GM19025 (cell line): ENCODE data around the gene ADO.
A peak's percentile ranks its signal among the peaks of the same experiment; 100 is the strongest.
"Not testable (repeated sequence)": the region's sequence is repeated elsewhere in the genome, so short reads cannot be mapped to it uniquely, and the experiment has no call there.

ENCODE experiments used
- ATAC-seq: cut with Tn5 transposase; IDR thresholded peaks from one replicate; pipeline ENCODE4 v1.9.1; 2021; ENCODE audit warnings: mild to moderate bottlenecking, low read depth, moderate library complexity; ENCODE audit not compliant: unreplicated experiment

ADO gene

GRCh38 chr10:62804356-62805230, at the start of gene ADO:
ADO (plus strand) TSS chr10:62804720; CDS start chr10:62805060, 340 bp downstream.
- peak; percentile 92 for ATAC-seq

GRCh38 chr10:62754963-62755362, 49.6 kb upstream of the ADO start:
- no peak for ATAC-seq

- no peak for ATAC-seq
Measured at GRCh38 chr10:62755662-62756653, 48.6 kb upstream of the ADO start.

GRCh38 chr10:62759599-62760175, 44.8 kb upstream of the ADO start:
- ATAC-seq, result no peak

- no peak for ATAC-seq
Measured at GRCh38 chr10:62760401-62760800, 44.1 kb upstream of the ADO start.

- ATAC-seq, result no peak
Measured at GRCh38 chr10:62761115-62761514, 43.4 kb upstream of the ADO start.

- no peak for ATAC-seq
Measured at GRCh38 chr10:62763155-62763554, 41.4 kb upstream of the ADO start.

GRCh38 chr10:62764011-62764410, 40.5 kb upstream of the ADO start:
- ATAC-seq, result no peak

- ATAC-seq, result no peak
Measured at GRCh38 chr10:62765726-62766125, 38.8 kb upstream of the ADO start.

GRCh38 chr10:62766386-62766785, 38.1 kb upstream of the ADO start:
- ATAC-seq, result no peak

GRCh38 chr10:62769574-62770242, 34.8 kb upstream of the ADO start:
- ATAC-seq, result peak; percentile 55

GRCh38 chr10:62772186-62772974, 32.1 kb upstream of the ADO start:
- ATAC-seq, result no peak

GRCh38 chr10:62778125-62778524, 26.4 kb upstream of the ADO start:
- no peak for ATAC-seq

- ATAC-seq, result peak; percentile 92
Measured at GRCh38 chr10:62779487-62780248, 24.9 kb upstream of the ADO start.

- ATAC-seq, result not testable (repeated sequence)
Measured at GRCh38 chr10:62784537-62784936, 20.0 kb upstream of the ADO start.

GRCh38 chr10:62788285-62788684, 16.2 kb upstream of the ADO start:
- ATAC-seq, result not testable (repeated sequence)

GRCh38 chr10:62788861-62789467, 15.6 kb upstream of the ADO start:
- ATAC-seq, result no peak

GRCh38 chr10:62790019-62790555, 14.4 kb upstream of the ADO start:
- no peak for ATAC-seq
